Erythroblast (primary cell): ENCODE measurements around the gene PIK3CA.

Source experiments
- GATA1 ChIP-seq: IDR thresholded peaks from 2 replicates; pipeline ENCODE4 v1.6.1; 2011; ENCODE audit warnings: low read depth, mild to moderate bottlenecking, control low read depth, low read length, moderate library complexity
- POLR2A ChIP-seq: IDR thresholded peaks from 2 replicates; pipeline ENCODE4 v1.6.1; 2011; ENCODE audit warnings: mild to moderate bottlenecking, low read length

- TF ChIP-seq POLR2A: no peak
- no peak for TF ChIP-seq GATA1
These were observed 12.0 kb upstream of the PIK3CA start for GRCh38 chr3:179136195-179136594.
